ENCODE results near the gene MINDY4. TPM values are rescaled to one million over a fixed set of nuclear protein-coding genes. Genes with fewer than 3 reads are reported as not detected.

The MINDY4 gene
- total RNA-seq, 1 donor from 2014 or later = 4.4 TPM

DNA sequence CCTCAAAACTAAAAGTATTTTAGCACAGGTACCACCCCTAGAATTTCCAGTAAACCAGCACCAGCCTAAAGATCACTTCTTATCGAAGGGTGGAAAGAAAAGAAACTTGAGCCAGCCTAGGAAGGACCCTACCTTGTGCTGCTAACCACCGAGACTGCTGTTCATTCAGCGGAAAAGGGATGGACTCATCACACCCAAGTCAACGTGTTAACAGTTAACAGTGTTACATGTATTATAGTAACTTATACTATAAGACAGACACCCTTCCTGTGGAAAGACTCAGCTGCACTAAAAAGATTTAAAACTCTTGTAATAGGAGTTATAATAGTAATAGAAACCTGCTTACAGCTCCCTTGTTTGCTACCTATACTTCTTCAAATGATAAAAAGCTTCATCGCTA is 39.8 kb downstream of the MINDY4 start:
- Mint-ChIP-seq H3K27ac (ENCODE audit: unreplicated experiment) (no peak overlapping the region), H3K4me3 (ENCODE audit: unreplicated experiment) (no peak overlapping the region)
- no peak for DNase-seq (ENCODE audit: extremely low spot score, unreplicated experiment)

DNA sequence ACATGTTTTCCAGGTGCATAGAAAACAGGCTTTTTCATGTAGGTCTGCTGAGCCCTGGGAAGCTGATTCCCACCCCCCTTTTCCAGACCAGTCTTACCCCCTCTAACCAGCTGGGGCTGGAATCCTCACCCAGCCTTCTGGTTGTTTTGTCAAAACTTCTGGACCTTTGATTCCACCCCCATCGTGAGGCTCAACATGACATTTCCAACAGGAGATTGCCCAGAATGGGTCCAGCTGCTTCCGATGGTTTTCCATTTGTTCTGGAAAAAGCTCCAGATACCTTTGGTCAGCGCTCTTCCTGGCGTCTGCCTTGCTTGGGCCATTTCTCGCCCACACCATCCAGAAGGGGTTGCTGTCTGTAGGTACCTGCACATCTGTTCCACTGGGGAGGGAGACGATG is 41.5 kb downstream of the MINDY4 start:
- Mint-ChIP-seq H3K27me3 (ENCODE audit: unreplicated experiment) (peaks cover 2% of the 10 kb centered on the region), H3K4me3 (ENCODE audit: unreplicated experiment) (no peak overlapping the region), H3K27ac (ENCODE audit: unreplicated experiment) (no peak overlapping the region), H3K36me3 (ENCODE audit: unreplicated experiment) (peaks cover 4% of the 10 kb centered on the region), H3K9me3 (ENCODE audit: unreplicated experiment) (no peaks in the 10 kb centered on the region), H3K4me1 (ENCODE audit: unreplicated experiment) (peaks cover 30% of the 10 kb centered on the region)
- TF ChIP-seq, protein P1, sequence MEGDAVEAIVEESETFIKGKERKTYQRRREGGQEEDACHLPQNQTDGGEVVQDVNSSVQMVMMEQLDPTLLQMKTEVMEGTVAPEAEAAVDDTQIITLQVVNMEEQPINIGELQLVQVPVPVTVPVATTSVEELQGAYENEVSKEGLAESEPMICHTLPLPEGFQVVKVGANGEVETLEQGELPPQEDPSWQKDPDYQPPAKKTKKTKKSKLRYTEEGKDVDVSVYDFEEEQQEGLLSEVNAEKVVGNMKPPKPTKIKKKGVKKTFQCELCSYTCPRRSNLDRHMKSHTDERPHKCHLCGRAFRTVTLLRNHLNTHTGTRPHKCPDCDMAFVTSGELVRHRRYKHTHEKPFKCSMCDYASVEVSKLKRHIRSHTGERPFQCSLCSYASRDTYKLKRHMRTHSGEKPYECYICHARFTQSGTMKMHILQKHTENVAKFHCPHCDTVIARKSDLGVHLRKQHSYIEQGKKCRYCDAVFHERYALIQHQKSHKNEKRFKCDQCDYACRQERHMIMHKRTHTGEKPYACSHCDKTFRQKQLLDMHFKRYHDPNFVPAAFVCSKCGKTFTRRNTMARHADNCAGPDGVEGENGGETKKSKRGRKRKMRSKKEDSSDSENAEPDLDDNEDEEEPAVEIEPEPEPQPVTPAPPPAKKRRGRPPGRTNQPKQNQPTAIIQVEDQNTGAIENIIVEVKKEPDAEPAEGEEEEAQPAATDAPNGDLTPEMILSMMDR (IDR thresholded peaks at IDR 0.05) = no peak
- DNase-seq (ENCODE audit: extremely low spot score, unreplicated experiment) = peak; percentile 42

More for the DNA sequence above, 39.8 kb downstream of the MINDY4 start:
- peaks cover 14% of the 10 kb centered on the region for H3K4me1 Mint-ChIP-seq (ENCODE audit: unreplicated experiment)
- peaks cover 2% of the 10 kb centered on the region for H3K27me3 Mint-ChIP-seq (ENCODE audit: unreplicated experiment)
- H3K36me3 Mint-ChIP-seq (ENCODE audit: unreplicated experiment) = peaks cover 7% of the 10 kb centered on the region
- TF ChIP-seq, protein P1 (IDR thresholded peaks at IDR 0.05) = no peak
- no peaks in the 10 kb centered on the region for H3K9me3 Mint-ChIP-seq (ENCODE audit: unreplicated experiment)

- TF ChIP-seq, protein P1 (IDR thresholded peaks at IDR 0.05) = no peak
- Mint-ChIP-seq H3K27me3 (ENCODE audit: unreplicated experiment) (peaks cover 2% of the 10 kb centered on the region), H3K4me3 (ENCODE audit: unreplicated experiment) (no peak overlapping the region), H3K9me3 (ENCODE audit: unreplicated experiment) (no peaks in the 10 kb centered on the region), H3K4me1 (ENCODE audit: unreplicated experiment) (peaks cover 33% of the 10 kb centered on the region), H3K36me3 (ENCODE audit: unreplicated experiment) (peaks cover 4% of the 10 kb centered on the region), H3K27ac (ENCODE audit: unreplicated experiment) (no peak overlapping the region)
- peak; percentile 71 for DNase-seq (ENCODE audit: extremely low spot score, unreplicated experiment)
Observed at GRCh38 chr7:30813466-30813865, 42.2 kb downstream of the MINDY4 start.

GRCh38 chr7:30814700-30815387 is 43.6 kb downstream of the MINDY4 start:
- H3K27me3 Mint-ChIP-seq (ENCODE audit: unreplicated experiment) = no peaks in the 10 kb centered on the region
- DNase-seq (ENCODE audit: extremely low spot score, unreplicated experiment) = peak; percentile 69

GRCh38 chr7:30815388-30815854 is 44.2 kb downstream of the MINDY4 start:
- H3K36me3 Mint-ChIP-seq (ENCODE audit: unreplicated experiment) = peaks cover 5% of the 10 kb centered on the region
- H3K27me3 Mint-ChIP-seq (ENCODE audit: unreplicated experiment) = no peaks in the 10 kb centered on the region
- TF ChIP-seq, protein P1 (IDR thresholded peaks at IDR 0.05) = no peak
- no peak overlapping the region for H3K4me3 Mint-ChIP-seq (ENCODE audit: unreplicated experiment)
- peaks cover 33% of the 10 kb centered on the region for H3K4me1 Mint-ChIP-seq (ENCODE audit: unreplicated experiment)
- H3K9me3 Mint-ChIP-seq (ENCODE audit: unreplicated experiment) = no peaks in the 10 kb centered on the region
- H3K27ac Mint-ChIP-seq (ENCODE audit: unreplicated experiment) = no peak overlapping the region
- DNase-seq (ENCODE audit: extremely low spot score, unreplicated experiment) = peak; percentile 19

More at GRCh38 chr7:30814700-30815387, 43.6 kb downstream of the MINDY4 start:
- H3K36me3 Mint-ChIP-seq (ENCODE audit: unreplicated experiment) = peaks cover 5% of the 10 kb centered on the region
- no peak overlapping the region for H3K4me3 Mint-ChIP-seq (ENCODE audit: unreplicated experiment)
- no peaks in the 10 kb centered on the region for H3K9me3 Mint-ChIP-seq (ENCODE audit: unreplicated experiment)
- no peak overlapping the region for H3K27ac Mint-ChIP-seq (ENCODE audit: unreplicated experiment)
- TF ChIP-seq, protein P1 (IDR thresholded peaks at IDR 0.05) = no peak
- peaks cover 33% of the 10 kb centered on the region for H3K4me1 Mint-ChIP-seq (ENCODE audit: unreplicated experiment)

Data from osteocyte (in vitro differentiated cells).